ENCODE results near the gene MED26. TPM values are rescaled to one million over a fixed set of nuclear protein-coding genes. Genes with fewer than 3 reads are reported as not detected.

MED26 gene
- total RNA-seq, 4 donors from 2014 or later, result 12.0 to 16.6 (median 14.5) TPM

GRCh38 chr19:16527334-16527935, 100.6 kb downstream of the MED26 start:
- no peak for DNase-seq (ENCODE audit: low spot score in 2 of 2)
- no peak for TF ChIP-seq CTCF (IDR thresholded peaks at IDR 0.05)
- no peak for TF ChIP-seq POLR2A (IDR thresholded peaks at IDR 0.05)
- WGBS, 2 donors, result 75 to 77% methylated on average over 14 of the region's 14 CpGs
- H3K4me3 ChIP-seq (ENCODE audit: low read depth, poor library complexity, severe bottlenecking), result no peak overlapping the region
- intact Hi-C loops (cut with DNase I; ENCODE audit: low total_unique reads), result no loop called here

- DNase-seq (ENCODE audit: low spot score in 2 of 2), result no peak
- H3K4me3 ChIP-seq (ENCODE audit: low read depth, poor library complexity, severe bottlenecking), result no peak overlapping the region
- intact Hi-C loops (cut with DNase I; ENCODE audit: low total_unique reads), result no loop called here
- 96 to 97% methylated on average over 26 to 29 of the region's 29 CpGs for WGBS, 2 donors
- TF ChIP-seq CTCF (IDR thresholded peaks at IDR 0.05) (no peak), POLR2A (IDR thresholded peaks at IDR 0.05) (no peak)
Observed at GRCh38 chr19:16525751-16526481, 102.1 kb downstream of the MED26 start.

GRCh38 chr19:16524991-16525734, 102.8 kb downstream of the MED26 start:
- no peak for DNase-seq (ENCODE audit: low spot score in 2 of 2)
- H3K4me3 ChIP-seq (ENCODE audit: low read depth, poor library complexity, severe bottlenecking), result no peak overlapping the region
- intact Hi-C loops (cut with DNase I; ENCODE audit: low total_unique reads), result no loop called here
- WGBS, 2 donors, result 95 to 96% methylated on average over 34 to 54 of the region's 54 CpGs
- no peak for TF ChIP-seq CTCF (IDR thresholded peaks at IDR 0.05)
- TF ChIP-seq POLR2A (IDR thresholded peaks at IDR 0.05), result no peak

Other genes with a start within 250 kb of the MED26 start
- gene EPS15L1, start 156.2 kb downstream of the MED26 start, total RNA-seq, result 10 to 100 TPM; 21.4 to 63.3 (median 26.7) TPM
- gene CALR3, start 132.0 kb downstream of the MED26 start, total RNA-seq, result not detected
- 1 to 10 TPM; 3.7 to 5.0 (median 4.8) TPM for gene C19orf44, start 131.8 kb downstream of the MED26 start, total RNA-seq
- gene CHERP, start 85.8 kb downstream of the MED26 start, total RNA-seq, result 10 to 100 TPM in 3 of 4 donors, 1 to 10 TPM in 1; 9.7 to 32.7 (median 12.6) TPM
- gene SLC35E1, start 55.8 kb downstream of the MED26 start, total RNA-seq, result 10 to 100 TPM; 30.7 to 43.2 (median 39.2) TPM
- gene SMIM7, start 31.9 kb upstream of the MED26 start, total RNA-seq, result 100 to 1,000 TPM in 1 of 4 donors, 10 to 100 TPM in 3; 78.5 to 125 (median 95.4) TPM
- gene TMEM38A, start 32.9 kb upstream of the MED26 start, total RNA-seq, result 1 to 10 TPM; 1.3 to 3.2 (median 2.2) TPM
- gene NWD1, start 91.6 kb upstream of the MED26 start, total RNA-seq, result 1 to 10 TPM in 2 of 4 donors, under 1 TPM in 2; 0.30 to 2.3 (median 1.3) TPM
- gene SIN3B, start 201.2 kb upstream of the MED26 start, total RNA-seq, result 10 to 100 TPM; 26.3 to 54.4 (median 40.1) TPM

Data from lower leg skin (tissue), 4 donors.